T-helper 2 cell treated with Interferon-gamma antibody and Interleukin-4, amounts not matched to agents 100 ng/mL and 5 ng/mL, for 36 hours (primary cell): ENCODE results near the gene PF4V1. TPM values are rescaled to one million over a fixed set of nuclear protein-coding genes. Genes with fewer than 3 reads are reported as not detected.

Experiments used
- intact Hi-C: fragments of 100-400 bp; cut with micrococcal nuclease; formaldehyde crosslinking; loops from one replicate; pipeline ENCODE4 v1.15.1; 2023
- total RNA-seq: library from RNA; stranded (reverse); gene quantifications from 2 replicates; pipeline ENCODE4 v1.2.3, GENCODE V29; 2022

PF4V1 gene
- total RNA-seq, 1 donor from 2014 or later: not detected

DNA sequence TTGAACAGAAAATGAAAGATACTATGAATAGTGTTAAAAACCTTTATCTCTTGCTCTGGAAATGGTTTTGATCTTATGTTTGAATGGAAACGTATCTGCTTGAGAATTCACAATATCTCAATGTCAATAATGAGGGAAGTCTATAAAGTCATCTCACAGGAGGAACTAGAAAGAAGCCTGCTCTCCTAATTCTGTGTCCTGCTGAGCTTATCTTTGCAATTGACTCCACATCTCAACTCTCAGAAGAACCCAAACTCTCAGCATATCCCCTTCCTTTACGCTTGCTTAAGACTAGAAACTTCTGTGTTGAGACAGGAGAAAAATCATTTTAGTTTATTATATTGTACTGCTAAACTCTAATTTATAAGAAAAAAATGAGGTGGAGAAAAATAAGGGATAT, 8.3 kb upstream of the PF4V1 start:
- intact Hi-C loops: no loop called here

DNA sequence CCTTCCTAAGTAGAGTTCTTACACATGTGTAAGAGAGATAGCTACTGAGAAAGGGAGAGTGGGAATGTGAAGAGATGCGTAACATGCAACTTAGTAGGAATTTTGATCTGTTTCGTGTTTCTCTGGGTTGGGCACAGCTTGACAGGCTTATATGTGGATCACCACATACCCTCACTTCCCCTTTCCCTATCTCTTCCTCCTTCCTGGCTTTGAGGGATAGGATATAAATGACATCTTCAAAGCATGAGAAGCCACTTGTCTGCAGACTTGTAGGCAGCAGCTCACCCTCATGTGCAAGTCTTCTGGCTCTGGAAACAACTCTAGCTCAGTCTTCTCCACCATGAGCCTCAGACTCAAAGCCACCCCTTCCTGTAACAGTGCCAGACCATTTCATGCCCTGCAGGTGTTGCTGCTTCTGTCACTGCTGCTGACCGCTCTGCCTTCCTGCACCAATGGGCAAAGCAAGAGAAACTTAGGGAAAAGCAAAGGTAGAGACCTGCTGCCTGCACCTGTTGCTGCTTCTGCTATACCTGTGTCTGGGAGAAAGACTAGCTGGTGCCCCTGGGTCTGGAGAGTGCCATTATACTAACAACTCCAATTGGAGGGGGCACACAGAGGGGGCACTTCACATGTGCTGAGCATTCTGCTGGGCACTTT, 5.4 kb upstream of the PF4V1 start:
- intact Hi-C loops: no loop called here

DNA sequence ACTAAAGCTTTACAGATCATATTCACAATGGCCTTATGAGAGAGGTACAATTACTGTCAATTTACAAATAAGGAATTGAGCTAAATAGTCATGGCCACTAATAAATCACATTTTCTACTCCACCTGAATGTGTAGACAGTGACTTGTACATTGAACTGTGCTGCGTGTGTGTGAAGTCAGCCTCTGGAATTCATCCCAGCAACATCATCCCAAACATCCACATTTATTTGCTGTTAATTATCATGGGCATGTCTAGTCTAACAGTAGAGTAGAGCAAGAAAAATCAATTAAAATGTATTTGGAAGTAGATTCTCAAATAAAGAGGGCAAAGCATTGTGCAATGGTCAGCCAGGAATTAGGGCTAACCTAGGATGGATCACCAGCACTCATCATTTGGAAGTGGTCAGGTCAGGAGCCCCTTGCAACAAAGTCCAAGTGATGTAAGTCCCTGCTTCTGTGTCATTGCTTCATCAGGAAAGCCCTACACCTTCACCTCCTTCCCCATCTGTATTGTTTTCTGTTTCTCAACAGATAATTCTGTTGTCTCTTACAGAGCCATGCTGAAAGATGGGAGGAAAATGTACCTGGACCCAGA, 4.8 kb upstream of the PF4V1 start:
- intact Hi-C loops: no loop called here

DNA sequence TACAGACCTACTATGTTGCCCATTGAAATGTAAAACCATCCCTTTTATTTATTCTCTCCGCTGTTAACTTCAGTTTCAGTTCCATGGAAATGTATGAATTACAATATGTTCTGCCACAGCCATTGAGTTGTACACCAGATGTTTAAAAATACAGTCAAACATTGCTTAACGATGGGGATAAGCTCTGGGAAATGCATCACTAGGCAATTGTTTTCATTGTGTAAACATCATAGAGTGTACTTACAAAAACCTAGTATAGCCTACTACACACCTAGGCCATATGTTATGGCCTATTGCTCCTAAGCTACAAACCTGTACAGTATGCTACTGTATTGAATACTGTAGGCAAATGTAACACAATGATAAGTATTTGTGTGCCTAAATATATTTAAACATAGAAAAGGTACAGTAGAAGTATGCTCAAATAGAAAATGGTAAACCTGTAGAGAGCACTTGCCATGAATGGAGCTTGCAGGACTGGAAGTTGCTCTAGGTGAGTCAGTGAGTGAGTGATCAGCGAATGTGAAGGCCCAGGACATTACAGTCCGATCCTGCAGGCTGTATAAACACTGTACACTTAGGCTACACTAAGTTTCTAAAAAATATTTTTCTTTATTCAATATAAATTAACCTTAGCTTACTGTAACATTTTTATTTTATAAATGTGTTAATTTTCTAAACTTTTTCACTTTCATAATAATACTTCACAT, 2.7 kb upstream of the PF4V1 start:
- intact Hi-C loops: no loop called here

DNA sequence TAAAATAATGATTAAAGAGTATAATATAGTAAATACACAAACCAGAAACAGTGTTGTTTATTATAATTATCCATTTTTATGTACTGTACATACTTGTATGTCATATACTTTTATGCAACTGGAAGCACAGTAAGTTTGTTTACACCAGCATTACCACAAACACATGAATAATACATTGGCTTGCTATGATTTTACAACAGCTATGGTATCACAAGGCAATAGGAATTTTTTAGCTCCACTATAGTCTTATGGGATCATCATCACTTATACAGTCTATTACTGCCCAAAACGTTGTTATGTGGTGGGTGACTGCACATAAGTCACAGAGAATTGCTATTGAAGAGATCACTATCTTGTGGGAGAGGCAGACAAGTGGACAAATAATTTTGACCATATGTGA, 1.8 kb upstream of the PF4V1 start:
- intact Hi-C loops: no loop called here

DNA sequence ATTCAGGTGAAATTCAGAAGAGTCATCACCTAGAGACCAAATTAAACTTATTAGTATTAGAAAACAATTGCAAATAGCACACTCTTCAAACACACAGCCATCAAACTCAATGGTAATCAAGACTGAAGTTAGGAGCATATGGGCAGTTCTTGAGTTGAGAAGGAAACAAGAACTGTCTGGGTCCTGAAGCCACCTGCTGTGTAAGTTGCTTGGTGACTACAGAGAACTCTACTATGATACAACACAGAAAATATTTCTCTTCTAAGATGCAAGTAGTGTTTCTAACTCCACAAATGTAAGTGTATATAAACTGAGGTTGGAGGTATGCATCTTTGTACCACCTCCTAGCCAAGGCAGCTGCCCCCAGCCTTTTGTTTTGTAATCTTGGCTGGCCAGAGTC, 325 bp upstream of the PF4V1 start:
- intact Hi-C loops: no loop called here

DNA sequence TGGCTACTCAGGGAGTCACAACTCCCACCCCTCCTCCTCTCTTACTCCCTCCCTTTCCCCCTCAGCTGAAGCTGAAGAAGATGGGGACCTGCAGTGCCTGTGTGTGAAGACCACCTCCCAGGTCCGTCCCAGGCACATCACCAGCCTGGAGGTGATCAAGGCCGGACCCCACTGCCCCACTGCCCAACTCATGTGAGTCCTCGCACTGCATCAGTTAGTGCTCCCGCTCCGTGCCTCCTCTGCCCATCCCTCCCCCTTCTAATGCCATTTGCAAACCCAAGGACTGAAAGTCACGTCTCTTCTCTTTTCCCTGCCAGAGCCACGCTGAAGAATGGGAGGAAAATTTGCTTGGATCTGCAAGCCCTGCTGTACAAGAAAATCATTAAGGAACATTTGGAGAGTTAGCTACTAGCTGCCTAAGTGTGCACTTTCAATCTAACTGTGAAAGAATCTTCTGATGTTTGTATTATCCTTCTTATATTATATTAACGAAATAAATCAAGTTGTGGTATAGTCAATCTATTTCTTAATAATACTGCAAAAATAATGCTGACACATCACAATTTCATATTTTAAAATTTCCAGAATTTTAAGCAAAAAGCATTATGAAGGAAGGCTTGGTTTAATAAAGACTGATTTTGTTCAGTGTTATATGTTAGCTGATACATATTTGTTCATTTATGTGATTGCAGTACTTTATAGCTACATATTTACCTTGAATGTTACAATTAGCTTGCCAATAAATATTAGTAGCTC, 800 bp downstream of the PF4V1 start:
- intact Hi-C loops: no loop called here

DNA sequence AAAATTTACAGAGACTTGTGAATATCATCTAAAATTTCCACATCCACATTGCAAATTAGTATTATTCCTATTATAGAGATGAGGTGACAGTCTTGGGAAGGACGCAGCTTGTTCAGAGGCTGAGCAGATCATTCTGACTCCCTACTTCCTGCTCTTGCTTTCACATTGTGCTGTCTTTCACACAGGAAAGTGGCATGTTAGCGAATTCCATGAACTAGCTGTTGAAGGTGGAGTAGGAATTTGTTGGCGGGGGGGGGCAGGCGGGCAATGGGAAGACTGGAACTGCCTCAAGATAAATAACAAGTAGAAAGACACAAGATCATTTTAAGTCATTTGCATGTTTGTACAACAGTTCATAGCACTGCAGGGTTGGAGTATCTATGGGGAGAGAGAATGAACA, 2.3 kb downstream of the PF4V1 start:
- intact Hi-C loops: no loop called here

DNA sequence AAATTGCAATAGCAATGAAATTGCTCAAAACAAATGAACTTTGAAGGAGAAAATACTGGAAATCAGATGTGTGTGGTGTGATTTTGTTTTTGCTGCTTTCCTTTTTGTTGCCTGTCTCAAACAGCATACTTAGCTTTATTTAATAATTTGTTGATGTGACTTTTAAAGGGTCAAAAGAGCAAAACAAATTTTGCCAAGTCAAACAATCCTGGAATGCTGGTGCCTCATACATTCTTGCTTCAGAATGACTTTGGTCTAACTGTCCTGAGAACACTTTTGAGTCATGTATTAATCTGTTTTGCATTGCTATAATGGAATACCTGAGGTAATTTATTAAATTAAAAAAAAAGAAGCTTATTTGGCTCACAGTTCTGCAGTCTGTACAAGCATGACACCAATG, 3.4 kb downstream of the PF4V1 start:
- intact Hi-C loops: no loop called here

DNA sequence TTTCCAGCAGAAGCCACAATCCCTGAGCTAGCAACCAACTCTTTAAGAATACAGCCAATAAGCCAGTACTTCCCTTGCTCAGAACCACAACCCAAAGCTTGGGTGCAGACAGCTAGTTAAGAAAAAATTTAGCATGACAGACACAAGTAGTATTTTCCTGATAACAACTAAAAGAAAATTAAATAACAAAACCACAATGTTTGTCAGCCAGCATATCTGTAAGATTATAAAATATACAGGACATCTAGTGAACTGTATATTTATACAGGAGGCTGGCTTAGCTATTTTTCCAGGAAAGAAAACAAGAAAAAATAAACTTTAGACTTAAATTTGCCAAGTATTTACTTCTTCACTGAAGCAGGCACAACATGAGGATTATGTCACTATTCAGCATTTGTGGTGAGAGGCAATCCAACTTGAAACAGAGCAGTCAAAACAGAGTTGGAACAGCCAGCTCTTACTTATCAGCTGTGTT, 6.6 kb downstream of the PF4V1 start:
- intact Hi-C loops: loop anchor here (5.0 kb wide), 1 partner anchor 197 kb away; no protein-coding TSS in a partner anchor

DNA sequence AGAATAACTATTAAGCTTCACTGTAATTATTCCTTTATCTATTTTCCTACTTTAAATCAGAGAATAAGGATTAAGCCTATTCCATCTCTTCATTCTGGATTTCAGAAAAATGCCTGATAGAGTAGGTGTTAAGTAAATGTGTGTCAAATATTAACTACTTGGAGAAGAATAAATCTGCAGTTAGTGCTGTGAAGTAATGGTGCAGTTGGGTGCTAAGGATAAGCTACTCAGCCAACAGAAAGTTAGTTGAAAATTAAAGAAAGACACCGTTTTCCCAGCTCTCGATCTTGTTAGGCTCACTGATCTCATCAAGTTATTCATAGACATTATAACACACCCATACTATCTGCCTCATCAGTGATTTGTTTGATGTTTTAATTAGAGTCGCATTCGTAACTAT, 7.1 kb downstream of the PF4V1 start:
- intact Hi-C loops: loop anchor here (5.0 kb wide), 1 partner anchor 198 kb away; no protein-coding TSS in a partner anchor

DNA sequence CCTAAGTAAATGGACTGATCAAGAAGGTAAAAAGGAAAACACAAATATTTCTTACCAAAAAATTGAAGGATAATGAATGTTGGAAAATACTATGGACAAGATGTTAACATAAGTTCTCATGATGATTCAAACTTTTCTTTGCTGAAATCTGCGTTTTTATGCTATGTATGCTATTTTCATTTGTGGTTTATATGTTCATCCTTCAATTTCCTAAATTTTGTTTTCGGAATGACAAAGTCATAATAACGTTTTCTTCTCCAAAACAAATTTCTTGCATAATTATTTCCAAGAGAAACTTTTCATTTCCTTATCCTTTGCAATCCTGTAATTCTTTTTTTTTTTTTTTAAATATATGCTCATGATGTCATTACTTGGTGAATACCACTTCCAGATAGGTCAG, 7.8 kb downstream of the PF4V1 start:
- intact Hi-C loops: loop anchor here (5.0 kb wide), 1 partner anchor 199 kb away; no protein-coding TSS in a partner anchor

DNA sequence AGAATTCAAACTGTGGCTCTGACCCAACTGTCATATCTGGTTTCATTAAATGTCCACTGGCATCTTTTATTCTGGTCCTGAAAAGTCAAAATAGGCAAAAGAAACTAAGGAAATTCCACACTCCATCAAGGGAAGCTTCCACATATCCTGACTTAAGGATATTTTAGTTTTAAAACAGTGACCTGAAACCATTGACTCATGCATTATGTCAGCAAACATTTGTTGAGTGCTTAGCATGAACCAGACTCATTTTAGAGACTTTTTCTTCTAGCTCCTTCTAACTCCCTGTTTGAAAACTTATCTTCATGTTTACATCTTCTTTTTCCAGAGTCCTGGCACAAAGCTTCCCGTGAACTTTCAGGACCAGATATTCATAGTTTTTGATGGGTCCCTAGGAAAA, 9.2 kb downstream of the PF4V1 start:
- intact Hi-C loops: loop anchor here (5.0 kb wide), 1 partner anchor 200 kb away; no protein-coding TSS in a partner anchor

DNA sequence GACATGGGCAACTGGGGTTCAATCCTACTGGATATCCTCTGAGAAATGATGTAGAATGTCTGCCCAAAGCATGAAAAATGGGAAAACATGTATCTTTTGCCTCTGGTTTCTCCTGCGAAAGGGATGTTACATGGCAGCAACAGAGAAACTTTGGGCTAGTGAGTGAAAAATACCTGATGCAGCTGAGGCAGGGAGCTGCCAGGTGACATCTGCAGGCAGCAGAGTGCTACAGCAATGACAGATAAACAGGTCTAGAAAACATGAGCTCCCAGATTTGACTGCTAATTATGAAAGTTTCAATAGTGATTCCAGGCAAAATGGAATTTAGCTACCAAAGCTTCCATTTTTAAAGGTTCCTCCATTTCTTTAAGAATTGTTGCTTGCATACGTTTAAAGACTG, 11.3 kb downstream of the PF4V1 start:
- intact Hi-C loops: loop anchor here (5.0 kb wide), 1 partner anchor 202 kb away; no protein-coding TSS in a partner anchor

DNA sequence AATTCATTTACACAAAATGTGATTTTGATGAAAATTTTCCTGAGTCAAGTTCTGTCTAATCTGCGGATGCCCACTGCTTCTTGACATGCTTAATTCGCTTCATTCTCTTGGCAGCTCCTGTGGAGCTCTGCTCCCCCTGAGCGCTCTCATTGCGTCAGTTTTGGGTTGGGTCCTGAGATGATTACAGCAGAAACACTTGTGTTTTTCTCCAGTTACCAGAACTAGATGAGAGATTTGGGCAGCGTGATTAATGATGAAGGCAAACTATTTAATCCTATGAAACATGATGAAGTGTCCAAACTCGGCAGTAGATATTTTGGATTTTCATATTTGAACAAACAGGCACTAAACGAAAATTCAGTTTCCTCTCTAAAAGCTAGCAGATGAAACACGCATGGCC, 11.9 kb downstream of the PF4V1 start:
- intact Hi-C loops: loop anchor here (5.0 kb wide), 1 partner anchor 203 kb away; no protein-coding TSS in a partner anchor

DNA sequence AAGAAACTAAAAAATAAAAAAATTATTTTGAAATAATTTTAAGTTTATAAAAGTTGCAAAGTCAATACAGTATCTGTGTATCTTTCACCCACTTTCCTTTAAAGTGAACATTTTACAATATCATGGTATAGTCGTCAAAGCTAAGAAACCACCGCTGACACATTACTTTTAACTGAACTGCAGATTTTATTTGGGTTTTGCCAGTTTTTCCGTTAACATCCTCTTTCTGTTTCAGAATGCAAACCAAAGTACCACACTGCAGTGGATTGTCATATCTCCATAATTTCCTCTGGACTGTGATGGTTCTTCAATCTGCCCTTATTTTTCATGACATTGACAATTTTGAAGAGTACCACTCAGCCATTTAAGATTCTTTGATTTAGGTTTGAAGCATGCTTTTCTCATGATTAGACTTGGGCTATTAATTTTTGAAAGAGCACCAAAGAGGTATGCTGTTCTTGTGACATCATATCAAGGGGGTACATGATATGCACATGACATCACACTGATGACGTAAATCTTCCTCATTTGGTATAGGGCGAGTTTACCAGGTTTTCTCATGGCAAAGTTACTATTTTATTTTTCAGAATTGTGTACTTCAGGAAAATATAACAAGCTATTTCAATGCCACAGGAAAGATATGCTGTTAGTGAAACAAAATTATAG, 12.5 kb downstream of the PF4V1 start:
- intact Hi-C loops: no loop called here

DNA sequence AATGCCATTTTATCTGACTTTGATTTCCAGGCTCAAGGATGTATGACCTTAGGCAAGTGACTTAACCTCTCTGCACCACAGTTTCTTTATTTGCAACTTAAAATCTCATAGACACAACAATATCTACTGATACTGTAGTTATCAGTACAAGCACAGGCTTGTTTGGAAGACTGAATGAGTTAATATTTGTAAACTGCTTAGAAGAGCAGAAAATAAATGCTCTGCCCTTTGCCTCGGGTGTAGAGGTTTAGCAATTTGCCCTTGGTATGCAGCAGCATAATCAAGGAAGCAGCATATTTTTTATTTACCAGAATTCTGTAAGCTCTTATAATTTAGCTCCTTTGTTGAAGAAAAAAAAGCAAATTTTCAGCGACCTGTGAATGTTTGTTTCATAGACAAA, 13.2 kb downstream of the PF4V1 start:
- intact Hi-C loops: no loop called here

DNA sequence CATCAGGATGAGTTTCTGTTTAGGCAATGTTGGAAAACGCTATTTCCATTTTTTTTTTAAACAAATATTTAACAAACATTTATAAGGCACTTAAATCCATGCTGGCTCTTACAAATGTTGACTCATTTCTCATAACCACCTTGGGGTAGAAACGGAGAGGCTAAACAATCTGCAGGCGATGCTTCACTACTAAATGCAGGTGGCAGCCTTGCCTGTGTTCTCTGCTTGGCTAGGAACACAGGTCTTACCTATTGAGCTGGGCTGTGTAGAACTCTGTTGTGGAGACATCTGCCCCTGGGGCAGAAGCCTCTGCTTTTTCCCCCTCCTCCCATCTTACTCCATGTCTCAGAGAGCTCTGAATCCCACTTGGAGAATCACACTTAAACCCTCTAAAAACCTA, 14.7 kb downstream of the PF4V1 start:
- intact Hi-C loops: no loop called here

DNA sequence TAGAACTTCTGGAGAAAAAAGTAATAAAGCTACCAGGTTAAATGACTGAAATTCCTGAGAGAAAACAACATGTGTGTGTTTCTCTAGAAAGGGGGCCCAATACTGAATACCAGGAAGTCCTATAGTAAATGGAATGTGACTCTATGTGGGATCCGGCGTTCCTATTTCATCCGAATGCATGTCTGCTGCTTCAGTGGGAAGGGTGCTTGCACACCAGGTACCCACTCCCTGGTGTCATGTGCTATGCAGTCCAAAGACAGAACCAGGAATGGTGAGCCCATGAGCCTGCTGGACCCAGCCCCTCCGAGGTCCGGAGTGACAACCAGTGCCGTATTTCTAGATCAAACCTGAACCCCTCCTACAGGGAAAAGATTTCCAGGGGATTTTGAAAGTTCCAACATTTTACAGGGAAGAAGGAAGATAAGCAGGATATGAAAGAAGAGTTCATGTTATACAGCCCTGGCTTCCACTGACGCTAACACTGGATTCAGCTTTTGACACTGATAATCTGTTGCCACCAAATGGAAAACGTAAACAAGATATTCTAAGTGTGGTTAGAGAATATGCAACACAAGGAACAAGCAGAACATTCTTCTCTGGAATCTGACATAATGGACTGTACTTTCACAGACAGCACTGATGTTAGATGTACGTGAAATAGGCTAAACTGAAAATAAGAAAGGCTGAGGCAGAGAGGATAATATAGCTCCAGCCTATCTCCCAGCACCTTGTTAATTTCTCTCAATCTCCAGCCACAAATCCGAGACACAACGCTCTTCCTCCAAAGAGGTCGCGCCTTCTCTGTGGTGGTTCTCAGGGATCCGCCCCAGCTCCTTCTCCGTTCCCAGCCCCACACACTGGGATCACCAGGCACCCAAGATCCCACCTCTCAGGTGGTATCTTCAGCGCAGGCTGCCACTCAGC, 15.4 kb downstream of the PF4V1 start:
- intact Hi-C loops: no loop called here
